GM10266 (cell line): ENCODE results near the gene CDH12.
"Not testable (repeated sequence)": the region's sequence is repeated elsewhere in the genome, so short reads cannot be mapped to it uniquely, and the experiment has no call there.

ENCODE experiments used
- DNase-seq: peaks from one replicate; pipeline ENCODE4 v3.0.0; 2012; ENCODE audit errors: extremely low spot score
- CTCF ChIP-seq: IDR thresholded peaks from 2 replicates; pipeline ENCODE4 v1.5.1; 2012; ENCODE audit warnings: mild to moderate bottlenecking, low read depth; ENCODE audit not compliant: control insufficient read depth, insufficient read depth; ENCODE audit errors: missing control alignments

The CDH12 gene

DNA sequence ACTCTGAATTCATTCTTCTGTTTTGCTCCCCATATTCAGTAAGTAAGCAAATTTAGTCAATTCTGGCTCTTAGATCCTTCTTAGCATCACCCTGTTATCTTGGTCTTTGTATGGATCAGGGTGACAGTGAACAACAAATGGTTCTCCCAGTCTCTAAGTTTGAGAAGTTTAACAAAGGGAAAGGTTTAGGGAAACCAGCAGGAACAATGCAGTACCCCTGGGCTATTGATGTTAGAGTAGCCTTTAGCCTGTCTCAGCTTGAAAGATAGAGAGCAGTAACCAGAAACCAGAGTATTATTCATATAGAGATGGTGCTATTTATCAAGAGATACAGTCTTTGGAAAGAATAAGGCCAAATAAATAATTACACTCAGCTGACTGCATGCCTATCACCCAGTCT lies 241.8 kb downstream of the CDH12 start:
- DNase-seq = no peak
- TF ChIP-seq CTCF = no peak

DNA sequence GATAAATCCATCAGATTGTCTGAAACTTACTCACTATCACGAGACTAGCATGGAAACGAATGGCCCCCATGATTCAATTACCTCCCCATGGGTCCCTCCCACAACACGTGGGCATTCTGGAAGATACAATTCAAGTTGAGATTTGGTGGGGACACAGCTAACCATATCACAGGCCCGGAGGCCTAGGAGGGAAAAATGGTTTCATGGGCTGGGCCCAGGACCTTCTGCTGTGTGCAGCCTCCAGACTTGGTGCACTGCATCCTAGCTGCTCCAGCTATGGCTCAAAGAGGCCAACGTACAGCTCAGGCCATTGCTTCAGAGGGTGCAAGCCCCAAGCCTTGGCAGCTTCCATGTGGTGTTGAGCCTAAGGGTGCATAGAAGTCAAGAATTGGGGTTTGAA lies 245.6 kb downstream of the CDH12 start:
- DNase-seq = not testable (repeated sequence)

GRCh38 chr5:22605473-22605872 lies 247.7 kb downstream of the CDH12 start:
- DNase-seq = no peak
- no peak for TF ChIP-seq CTCF

GRCh38 chr5:22604711-22605110 lies 248.4 kb downstream of the CDH12 start:
- DNase-seq = no peak
- no peak for TF ChIP-seq CTCF

DNA sequence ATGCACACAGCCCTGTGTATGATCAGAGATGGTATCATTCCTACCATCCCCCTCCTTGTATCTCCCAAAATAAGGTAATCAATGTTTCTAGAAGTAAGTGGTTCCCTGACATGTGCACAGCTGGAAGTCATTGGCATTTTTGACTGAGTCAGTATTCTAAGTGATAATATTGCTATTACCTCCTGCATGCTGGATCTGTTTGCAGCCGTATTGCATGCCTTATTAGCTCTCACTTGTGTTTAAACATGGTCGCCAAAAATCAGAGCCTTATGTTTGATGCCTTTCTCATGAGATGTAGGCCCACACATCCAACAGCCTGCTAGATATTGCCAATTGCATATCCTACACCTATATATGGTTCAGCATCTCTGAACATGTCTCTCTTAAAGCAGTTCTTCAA lies 254.3 kb downstream of the CDH12 start:
- DNase-seq = no peak
- TF ChIP-seq CTCF = no peak

DNA sequence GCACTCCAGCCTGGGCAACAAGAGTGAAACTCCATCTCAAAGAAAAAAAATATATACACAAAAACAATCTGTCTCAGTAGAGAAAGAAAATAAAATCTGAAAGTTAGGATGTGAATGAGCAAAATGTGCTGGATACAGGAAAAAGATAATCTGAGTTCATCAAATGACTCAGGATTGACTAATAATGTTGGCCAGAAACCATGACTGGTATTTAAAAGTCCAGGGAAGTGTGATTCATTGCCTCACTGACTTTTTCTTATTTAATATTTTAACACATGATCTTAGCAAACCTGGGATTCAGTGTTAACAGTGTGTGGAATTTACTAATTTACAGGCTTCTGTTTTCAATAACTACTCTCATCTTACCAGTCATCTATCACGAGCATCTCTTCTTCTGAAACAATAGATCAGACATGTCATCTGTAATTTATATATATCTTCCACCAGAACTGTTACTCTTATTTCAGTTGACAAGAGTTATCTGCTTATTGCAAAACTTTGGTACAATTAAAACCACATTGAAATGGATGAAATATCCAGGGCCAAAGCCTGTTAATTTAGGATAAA lies 256.7 kb downstream of the CDH12 start:
- TF ChIP-seq CTCF = no peak
- no peak for DNase-seq

GRCh38 chr5:22594491-22594890 lies 258.7 kb downstream of the CDH12 start:
- no peak for DNase-seq
- no peak for TF ChIP-seq CTCF

GRCh38 chr5:22593592-22593991 lies 259.6 kb downstream of the CDH12 start:
- DNase-seq = no peak

More at GRCh38 chr5:22593592-22593991, 259.6 kb downstream of the CDH12 start:
- TF ChIP-seq CTCF = no peak
